DMS153 treated with DMSO at 0.1 percent for 48 hours (cell line): Measurements from ENCODE around the gene DYNC2LI1.

Experiments
- DNase-seq: peaks from one replicate; lab custom pipeline; 2025; ENCODE audit not compliant: unreplicated experiment; lab: John Stamatoyannopoulos, UW

DYNC2LI1 gene

GRCh38 chr2:43812947-43813346, 39.1 kb downstream of the DYNC2LI1 start:
- DNase-seq, result no peak

GRCh38 chr2:43814711-43815110, 40.9 kb downstream of the DYNC2LI1 start:
- no peak for DNase-seq

- DNase-seq, result no peak
Observed at GRCh38 chr2:43818761-43819160, 44.9 kb downstream of the DYNC2LI1 start.

DNA sequence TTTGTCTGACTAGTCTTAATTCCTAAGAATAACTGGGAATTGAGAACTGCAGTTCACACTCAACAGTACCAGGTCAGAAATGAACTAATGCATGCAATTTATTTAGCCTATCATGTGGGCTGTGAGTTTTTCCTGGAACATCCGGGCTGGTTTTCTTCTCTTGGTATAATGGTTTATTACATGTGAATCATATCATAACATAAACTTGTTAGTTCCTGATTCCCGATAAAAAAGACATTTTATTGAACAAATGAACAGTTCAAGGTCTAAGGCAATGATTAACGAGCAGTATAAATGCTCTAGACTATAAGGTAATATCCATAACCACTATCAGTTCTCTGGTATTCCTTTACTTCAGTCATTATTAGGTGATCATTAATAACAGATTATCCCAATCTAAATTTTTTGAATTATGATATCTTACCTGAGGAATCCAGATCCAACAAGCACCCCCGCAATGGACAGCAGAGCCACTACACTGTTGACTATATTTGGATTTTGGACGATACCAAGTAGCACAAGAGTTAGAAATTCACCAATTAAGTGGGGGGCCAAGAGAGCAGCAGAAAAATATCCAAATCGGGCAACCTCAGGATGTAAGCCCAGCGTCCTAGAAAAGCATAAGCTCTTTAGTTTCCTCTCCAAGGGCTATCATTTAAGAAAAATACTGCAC, 45.8 kb downstream of the DYNC2LI1 start:
- DNase-seq, result no peak

DNA sequence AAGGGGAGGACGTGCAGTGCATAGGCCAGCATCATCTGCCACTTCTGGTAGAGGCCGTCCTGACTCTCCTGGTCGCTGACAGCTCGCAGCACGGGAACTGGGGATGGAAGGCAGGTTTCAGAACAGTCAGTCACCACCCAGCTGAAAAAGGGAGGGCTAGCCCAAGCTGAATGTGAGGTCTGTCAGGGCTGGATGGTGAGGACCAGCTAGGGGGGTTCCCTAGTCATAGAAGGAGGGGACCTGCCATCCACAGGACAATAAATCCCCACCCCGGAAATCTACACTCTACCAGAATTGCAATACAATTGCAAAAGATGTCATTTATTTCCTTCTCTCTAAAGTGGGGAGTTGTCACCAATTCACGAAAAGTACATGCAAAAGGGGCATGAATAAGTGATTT, 49.0 kb downstream of the DYNC2LI1 start:
- DNase-seq, result no peak

DNA sequence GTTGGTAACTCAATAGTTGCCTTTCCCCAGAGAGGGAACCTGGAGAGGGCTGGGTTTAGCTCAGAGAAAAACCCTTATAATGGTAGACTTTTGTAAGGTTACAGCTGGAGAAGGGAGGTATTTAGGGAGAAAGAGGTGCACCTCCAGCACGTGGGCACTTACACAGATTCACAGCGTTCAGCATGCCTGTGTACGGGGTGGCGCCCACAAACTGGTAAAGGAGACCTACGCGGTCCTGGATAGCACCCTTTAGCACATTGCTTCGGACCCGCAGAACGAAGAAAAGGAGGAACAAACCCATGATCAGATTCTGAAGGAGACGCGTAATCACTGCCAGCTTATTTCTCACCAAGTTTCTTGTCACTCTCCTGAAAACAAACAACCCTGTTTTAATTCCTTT, 49.9 kb downstream of the DYNC2LI1 start:
- DNase-seq, result no peak

GRCh38 chr2:43824512-43824911, 50.7 kb downstream of the DYNC2LI1 start:
- no peak for DNase-seq

- no peak for DNase-seq
Observed at GRCh38 chr2:43824951-43825493, 51.2 kb downstream of the DYNC2LI1 start.

DNA sequence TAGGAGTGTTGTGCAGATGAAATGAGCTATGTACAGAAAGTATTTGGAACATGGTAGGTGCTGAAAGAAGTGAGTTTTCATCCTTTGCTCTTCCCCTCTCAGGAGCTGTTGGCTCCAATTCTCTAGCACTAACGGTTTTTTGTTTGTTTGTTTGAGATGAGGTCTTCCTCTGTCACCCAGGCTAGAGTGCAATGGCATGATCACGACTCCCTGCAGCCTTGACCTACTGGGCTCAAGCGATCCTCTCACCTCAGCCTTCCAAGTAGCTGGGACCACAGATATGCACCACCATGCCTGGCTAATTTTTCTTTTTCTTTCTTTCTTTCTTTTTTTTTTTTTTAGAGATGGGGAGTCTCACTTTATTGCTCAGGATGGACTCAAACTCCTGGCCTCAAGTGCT, 52.0 kb downstream of the DYNC2LI1 start:
- DNase-seq, result no peak

DNA sequence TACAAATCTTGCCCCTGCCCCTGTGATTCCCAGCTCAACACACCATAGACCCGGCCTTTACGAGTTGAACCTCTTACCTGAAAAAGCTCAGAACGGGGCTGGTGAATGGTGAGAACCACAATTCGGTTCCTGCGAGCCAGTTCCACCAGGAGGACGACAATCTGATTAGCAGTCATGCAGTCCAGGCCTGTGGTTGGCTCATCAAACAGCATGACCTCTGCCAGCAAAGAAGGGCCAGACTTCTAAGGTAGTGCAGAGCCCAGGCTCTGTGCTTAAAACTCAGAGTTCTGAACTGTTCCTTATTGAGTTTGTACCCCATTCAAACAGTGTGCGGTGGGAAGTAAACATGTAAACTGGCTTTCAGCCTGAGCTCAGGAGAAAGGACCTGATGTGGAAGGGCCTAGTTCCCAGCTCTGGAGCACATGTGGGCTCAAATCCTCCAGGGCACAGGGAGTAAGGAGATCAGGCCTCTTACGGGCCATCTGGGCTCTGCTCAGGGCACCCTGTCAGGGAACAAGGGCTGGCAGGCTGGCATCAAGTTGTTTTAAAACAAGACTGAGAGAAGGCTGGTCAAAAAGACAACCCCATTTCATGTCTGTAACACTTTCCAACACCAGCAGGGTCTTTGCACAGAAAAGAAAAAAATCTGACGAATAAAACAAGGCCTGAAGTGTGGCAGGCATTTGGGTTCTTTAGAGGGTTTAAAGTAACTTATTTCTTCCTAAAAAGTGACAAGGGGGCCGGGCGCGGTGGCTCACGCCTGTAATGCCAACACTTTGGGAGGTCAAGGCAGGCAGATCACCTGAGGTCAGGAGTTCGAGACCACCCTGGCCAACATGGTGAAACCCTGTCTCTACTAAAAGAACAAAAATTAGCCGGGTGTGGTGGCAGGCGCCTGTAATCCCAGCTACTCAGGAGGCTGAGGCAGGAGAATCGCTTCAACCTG, 52.7 kb downstream of the DYNC2LI1 start:
- DNase-seq, result no peak

DNA sequence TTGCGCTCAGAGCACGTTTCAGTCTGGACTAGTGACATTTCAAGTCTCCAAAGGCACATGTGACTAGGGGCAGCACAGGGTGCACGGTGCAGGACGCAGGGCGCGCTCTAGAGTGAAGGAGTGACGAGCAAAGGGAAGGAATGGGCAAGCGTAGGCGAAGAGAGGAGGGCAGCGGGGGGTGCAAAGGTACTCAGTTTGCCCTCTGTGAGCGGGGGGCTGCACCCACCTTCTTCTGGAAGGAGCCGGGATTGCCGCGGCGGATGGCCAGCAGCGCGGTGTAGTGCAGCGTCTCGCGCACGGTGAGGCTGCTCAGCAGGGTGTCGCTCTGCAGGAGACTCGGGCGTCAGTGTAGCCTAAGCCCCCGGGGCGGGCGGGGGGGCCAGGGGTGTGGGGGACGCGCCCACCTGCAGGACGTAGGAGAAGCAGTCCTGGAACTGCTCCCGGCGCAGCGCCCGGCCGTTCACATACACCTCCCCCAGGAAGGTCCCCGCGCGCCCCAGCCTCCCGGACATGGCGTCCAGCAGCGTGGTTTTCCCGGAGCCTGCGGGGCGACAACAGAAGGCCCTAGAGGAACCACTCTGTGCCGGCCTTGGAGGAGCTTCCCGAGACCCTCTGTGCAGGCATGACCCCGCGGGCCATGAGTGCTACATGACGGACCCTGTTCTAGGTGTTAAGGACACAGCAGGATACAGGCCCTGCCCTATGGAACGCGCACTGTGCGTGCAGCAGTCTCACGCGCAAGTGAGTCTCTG, 57.9 kb downstream of the DYNC2LI1 start:
- no peak for DNase-seq

DNA sequence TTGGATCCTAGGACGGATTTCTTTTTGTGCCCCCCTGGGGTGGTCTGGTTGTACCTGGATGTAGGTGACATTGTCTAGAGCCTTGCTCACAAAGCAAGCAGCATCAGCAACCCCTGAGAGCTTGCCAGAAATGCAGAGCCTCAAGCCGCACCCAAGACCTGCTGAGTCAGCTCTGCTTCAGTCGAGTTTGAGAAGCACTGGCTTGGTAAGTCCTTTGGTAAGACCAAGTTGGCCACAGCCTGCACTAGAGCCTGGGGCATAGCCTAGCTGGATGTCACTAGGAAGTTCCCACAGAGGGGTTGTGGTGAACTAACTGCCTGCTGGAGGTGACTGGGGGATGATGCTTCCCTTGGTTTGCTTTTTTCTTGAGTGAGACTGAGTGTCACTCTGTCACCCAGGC, 58.6 kb downstream of the DYNC2LI1 start:
- DNase-seq, result no peak

- DNase-seq, result no peak
Observed at GRCh38 chr2:43837033-43837432, 63.2 kb downstream of the DYNC2LI1 start.

GRCh38 chr2:43837831-43838559, 64.2 kb downstream of the DYNC2LI1 start:
- no peak for DNase-seq

- no peak for DNase-seq
Observed at GRCh38 chr2:43838560-43839267, 64.9 kb downstream of the DYNC2LI1 start, which contains the start of the genes ABCG5 and ABCG8. ABCG5 (minus strand) TSS chr2:43838839; CDS start chr2:43838679, 160 bp downstream. ABCG8 (plus strand) TSS chr2:43838971; CDS start chr2:43839054, 83 bp downstream.

DNA sequence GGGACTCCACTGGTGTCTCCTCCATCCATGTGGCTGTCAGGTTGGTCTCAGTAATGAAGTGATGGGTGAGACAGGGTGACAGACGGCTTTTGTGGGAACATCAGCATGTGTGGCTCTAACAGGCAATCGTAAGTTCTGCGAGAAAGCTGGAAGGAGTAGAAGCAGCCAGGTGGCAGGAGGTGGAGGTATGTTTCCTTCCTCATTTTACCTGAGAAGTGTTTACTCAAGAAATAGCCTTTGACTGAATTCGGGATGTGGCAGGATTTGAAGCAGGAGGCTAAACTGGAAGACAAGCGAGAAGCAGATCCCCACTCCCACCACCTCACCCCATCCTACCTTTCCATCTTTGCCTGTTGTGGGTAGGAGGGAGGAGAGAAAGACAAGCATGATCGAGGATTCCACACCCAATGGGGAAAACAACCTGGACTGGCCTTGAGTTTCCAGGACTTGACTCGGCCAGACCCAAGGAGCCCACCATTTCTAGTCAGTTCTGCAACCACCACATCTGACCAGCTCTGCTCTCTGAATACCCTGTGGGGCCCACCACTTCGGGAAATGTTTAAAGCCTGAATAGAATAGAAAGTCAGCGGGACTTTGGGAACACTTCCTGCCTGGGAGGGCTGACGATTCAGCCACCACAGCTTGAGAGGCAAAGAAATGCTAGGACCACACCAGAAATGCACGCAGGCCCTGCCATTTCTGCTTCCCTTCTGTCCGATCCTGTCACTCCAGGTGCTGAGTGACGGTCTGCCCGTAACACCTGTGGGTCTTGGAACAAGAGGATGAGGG, 66.1 kb downstream of the DYNC2LI1 start:
- DNase-seq, result no peak

DNA sequence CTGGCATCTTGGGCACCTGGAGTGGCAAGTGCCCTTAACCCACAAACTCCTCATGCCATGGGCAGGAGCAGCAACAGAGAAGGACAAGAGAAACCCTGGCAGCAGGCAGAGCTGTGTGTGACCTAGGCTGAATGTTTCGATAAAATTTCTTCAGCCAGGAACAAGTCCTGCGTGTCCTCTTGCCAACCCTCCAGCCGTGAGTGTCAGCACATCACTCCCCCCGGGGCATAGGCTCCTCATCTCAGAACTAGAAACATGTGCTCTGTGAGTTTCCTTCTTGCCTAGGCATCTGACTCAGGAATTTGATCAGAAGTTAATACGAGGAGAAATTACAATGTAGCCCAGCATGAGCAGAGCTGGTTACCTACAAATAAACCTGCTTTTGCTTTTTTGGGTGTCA, 67.1 kb downstream of the DYNC2LI1 start:
- no peak for DNase-seq

- no peak for DNase-seq
Observed at GRCh38 chr2:43841949-43842865, 68.4 kb downstream of the DYNC2LI1 start.
